Large intestine (tissue), 3 donors: ENCODE results near the gene MVD. TPM values are rescaled to one million over a fixed set of nuclear protein-coding genes. Genes with fewer than 3 reads are reported as not detected.
"Not testable (repeated sequence)": the region's sequence is repeated elsewhere in the genome, so short reads cannot be mapped to it uniquely, and the experiment has no call there.

Experiments
- DNase-seq, 2 donors: peaks; one replicate each; pipeline versions ENCODE4 v3.0.0 to v3.0.0-alpha.2; 2013
- H3K27ac ChIP-seq: one replicate; pipeline ENCODE4 v1.5.1; 2013; ENCODE audit warnings: low read length
- H3K27me3 ChIP-seq: 2 replicates; pipeline ENCODE4 v1.6.1; 2013; ENCODE audit warnings: low read length; ENCODE audit not compliant: control insufficient read depth, insufficient read depth
- H3K36me3 ChIP-seq: 2 replicates; pipeline ENCODE4 v1.6.1; 2013; ENCODE audit warnings: low read length; ENCODE audit not compliant: control insufficient read depth, insufficient read depth
- H3K4me1 ChIP-seq: one replicate; pipeline ENCODE4 v1.6.1; 2013; ENCODE audit warnings: low read length; ENCODE audit not compliant: control insufficient read depth, insufficient read depth
- H3K4me3 ChIP-seq: one replicate; pipeline ENCODE4 v1.5.1; 2013; ENCODE audit warnings: low read length
- H3K9me3 ChIP-seq: one replicate; pipeline ENCODE4 v1.6.1; 2013; ENCODE audit warnings: mild to moderate bottlenecking, low read depth, low read length, moderate library complexity; ENCODE audit not compliant: control insufficient read depth
- WGBS: methylation state at CpG from one replicate; pipeline ENCODE4 v1.1.5; 2013; ENCODE audit warnings: low lambda C conversion rate; ENCODE audit not compliant: insufficient coverage; 5-methylcytosine and 5-hydroxymethylcytosine counted together
- polyA plus RNA-seq: library from polyadenylated mRNA; unstranded; fragments of 120-200 nt; gene quantifications from one replicate; pipeline ENCODE4 v1.2.1, GENCODE V29; 2013

The MVD gene
- polyA plus RNA-seq, 1 donor, result 41.0 TPM

DNA sequence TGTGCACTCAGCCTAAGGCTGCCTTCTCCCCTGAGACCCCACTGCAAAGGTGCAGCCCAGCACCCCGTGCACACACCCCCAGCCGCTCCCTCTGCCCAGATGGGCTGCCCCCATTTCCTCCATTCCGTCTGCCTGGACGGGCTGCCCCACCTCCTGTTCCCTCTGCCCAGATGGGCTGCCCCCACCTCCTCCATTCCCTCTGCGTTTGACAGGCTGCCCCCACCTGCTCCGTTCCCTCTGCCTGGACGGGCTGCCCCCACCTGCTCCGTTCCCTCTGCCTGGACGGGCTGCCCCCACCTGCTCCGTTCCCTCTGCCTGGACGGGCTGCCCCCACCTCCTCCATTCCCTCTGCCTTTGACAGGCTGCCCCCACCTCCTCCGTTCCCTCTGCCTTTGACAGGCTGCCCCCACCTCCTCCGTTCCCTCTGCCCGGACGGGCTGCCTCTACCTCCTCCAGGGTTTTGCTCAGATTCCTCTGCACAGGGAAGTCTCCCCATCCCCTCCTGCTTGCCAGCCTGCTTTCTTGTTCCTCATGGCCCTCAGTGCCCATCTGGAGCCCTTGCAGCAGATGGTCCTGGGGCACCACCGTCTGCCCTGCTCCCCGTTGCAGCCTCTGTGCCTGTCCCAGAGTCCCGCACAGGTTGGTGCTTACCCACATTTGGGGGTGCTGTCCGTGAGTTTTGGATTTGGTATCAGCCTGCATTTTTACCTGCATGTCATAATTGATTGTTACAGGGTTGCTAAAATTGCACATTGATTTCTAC is 47.9 kb downstream of the MVD start:
- DNase-seq, result no peak
- H3K27ac ChIP-seq, result no peak overlapping the region
- WGBS, result no CpG with 5 or more reads among the region's 19 CpGs

DNA sequence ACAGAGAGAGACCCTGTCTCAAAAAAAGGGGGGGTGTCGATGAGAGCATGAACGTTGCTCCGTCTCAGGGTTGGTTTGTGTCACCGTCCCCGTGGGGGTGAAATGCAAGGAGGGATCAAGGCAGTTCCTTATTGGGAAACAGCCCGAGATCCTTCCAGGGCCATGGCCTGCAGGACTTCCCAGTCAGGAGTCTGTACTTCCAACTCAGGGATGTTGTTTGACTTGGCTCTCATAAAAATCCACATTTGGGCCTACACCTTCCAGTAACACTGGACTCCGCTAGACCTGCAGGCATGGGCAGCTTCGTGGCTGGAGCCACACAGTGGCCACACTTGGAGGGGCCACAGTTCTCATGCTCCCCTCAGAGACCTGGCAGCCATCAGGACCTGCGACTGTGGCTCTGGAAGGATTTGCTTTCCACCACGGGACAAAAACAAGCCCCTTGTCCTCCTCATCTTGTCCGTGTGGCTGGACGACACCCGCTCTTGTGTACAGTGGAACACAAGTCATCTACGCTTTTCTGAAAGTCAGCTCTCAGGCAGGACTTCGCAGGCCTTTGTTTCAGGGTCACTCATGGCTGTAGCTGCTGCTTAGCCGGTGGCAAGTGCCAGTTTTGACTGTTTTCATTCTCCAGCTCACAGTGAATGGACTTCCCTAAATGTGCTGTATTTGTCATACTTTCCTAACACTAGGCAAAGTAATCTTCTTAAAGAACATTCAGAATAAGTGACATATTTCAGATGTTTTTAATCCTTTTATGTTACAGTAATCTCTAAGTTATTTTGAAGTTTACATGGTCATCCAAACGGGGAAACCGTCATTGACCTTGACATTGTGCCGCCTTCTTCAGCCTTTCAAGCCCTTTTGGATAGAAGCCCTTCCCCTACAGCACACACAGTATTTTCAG is 48.7 kb downstream of the MVD start:
- Histone ChIP-seq H3K4me3 (no peak overlapping the region), H3K9me3 (no peaks in the 10 kb centered on the region), H3K27me3 (no peaks in the 10 kb centered on the region), H3K4me1 (peaks cover 35% of the 10 kb centered on the region), H3K36me3 (peaks cover 55% of the 10 kb centered on the region), H3K27ac (no peak overlapping the region)
- DNase-seq, result no peak
- WGBS, result 80% methylated on average over 1 of the region's 19 CpGs

More for the DNA sequence above, 47.9 kb downstream of the MVD start:
- peaks cover 51% of the 10 kb centered on the region for H3K36me3 ChIP-seq
- H3K27me3 ChIP-seq, result no peaks in the 10 kb centered on the region
- peaks cover 35% of the 10 kb centered on the region for H3K4me1 ChIP-seq
- H3K4me3 ChIP-seq, result no peak overlapping the region
- no peaks in the 10 kb centered on the region for H3K9me3 ChIP-seq

- no peaks in the 10 kb centered on the region for H3K27me3 ChIP-seq
- H3K4me3 ChIP-seq, result no peak overlapping the region
- H3K36me3 ChIP-seq, result peaks cover 54% of the 10 kb centered on the region
- H3K9me3 ChIP-seq, result no peaks in the 10 kb centered on the region
- no peak for DNase-seq
- peaks cover 28% of the 10 kb centered on the region for H3K4me1 ChIP-seq
- H3K27ac ChIP-seq, result no peak overlapping the region
- WGBS, result 86% methylated on average over 1 of the region's 10 CpGs
Measured at GRCh38 chr16:88613293-88613692, 49.6 kb downstream of the MVD start.

DNA sequence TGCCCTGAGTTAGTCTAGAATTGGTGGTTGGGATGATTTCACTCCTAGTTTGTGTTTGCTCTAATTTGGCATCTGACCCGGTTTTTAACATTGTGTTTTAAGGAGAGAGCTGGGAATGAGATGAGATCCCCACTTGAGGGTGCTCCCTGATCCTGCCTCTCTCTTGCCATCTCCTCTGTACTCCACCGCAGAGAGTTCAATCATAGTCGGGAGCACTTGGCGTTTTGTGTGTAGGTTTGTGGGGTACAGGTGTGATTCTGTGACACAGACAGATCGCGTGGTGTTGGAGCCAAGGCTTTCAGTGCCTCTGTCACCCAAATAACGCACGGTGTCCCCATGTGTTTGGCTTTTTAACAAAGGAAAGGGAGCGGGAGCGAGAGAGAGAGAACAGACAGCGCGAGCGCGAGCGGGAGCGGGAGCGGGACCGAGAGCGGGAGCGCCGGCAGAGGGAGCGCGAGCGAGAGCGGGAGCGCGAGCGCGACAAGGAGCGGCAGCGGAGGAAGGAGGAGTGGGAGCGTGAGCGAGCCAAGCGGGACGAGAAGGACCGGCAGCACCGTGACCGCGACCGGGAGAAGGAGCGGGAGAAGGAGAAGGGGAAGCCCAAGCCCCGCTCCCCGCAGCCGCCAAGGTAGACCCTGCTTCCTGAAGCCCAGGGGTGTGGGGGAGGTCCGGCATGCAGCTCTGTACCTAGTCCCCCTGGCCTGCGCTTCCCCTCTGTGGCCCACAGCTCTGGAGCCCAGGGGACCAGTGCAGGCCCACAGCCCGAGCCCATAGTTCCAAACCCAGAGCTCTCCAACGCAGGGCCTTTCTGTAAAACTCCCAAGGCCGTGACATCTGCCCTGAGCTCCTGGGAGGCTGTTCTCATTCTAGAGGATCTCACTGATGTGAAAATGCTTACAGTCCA is 51.7 kb downstream of the MVD start:
- 72% methylated on average over 26 of the region's 49 CpGs for WGBS
- peaks cover 63% of the 10 kb centered on the region for H3K36me3 ChIP-seq

GRCh38 chr16:88610080-88610479 is 52.8 kb downstream of the MVD start:
- Histone ChIP-seq H3K36me3 (peaks cover 67% of the 10 kb centered on the region), H3K4me3 (no peak overlapping the region), H3K4me1 (no peaks in the 10 kb centered on the region), H3K27me3 (no peaks in the 10 kb centered on the region), H3K9me3 (no peaks in the 10 kb centered on the region), H3K27ac (no peak overlapping the region)
- no peak for DNase-seq
- no CpG with 5 or more reads among the region's 6 CpGs for WGBS

More for the DNA sequence above, 51.7 kb downstream of the MVD start:
- no peak for DNase-seq
- no peaks in the 10 kb centered on the region for H3K27me3 ChIP-seq
- H3K4me1 ChIP-seq, result peaks cover 9% of the 10 kb centered on the region
- H3K9me3 ChIP-seq, result no peaks in the 10 kb centered on the region
- no peak overlapping the region for H3K27ac ChIP-seq
- H3K4me3 ChIP-seq, result no peak overlapping the region

GRCh38 chr16:88609426-88609825 is 53.5 kb downstream of the MVD start:
- no CpG with 5 or more reads among the region's 8 CpGs for WGBS
- H3K27me3 ChIP-seq, H3K4me3 ChIP-seq, DNase-seq, H3K9me3 ChIP-seq, H3K27ac ChIP-seq, H3K4me1 ChIP-seq: not testable (repeated sequence)
- peaks cover 72% of the 10 kb centered on the region for H3K36me3 ChIP-seq

- Histone ChIP-seq H3K9me3 (no peaks in the 10 kb centered on the region), H3K4me3 (no peak overlapping the region), H3K27me3 (no peaks in the 10 kb centered on the region), H3K4me1 (no peaks in the 10 kb centered on the region), H3K36me3 (peaks cover 64% of the 10 kb centered on the region), H3K27ac (no peak overlapping the region)
- WGBS, result 90% methylated on average over 2 of the region's 6 CpGs
- DNase-seq, result no peak
Measured at GRCh38 chr16:88608076-88608475, 54.8 kb downstream of the MVD start.

GRCh38 chr16:88606148-88606757 is 56.6 kb downstream of the MVD start:
- no peaks in the 10 kb centered on the region for H3K4me1 ChIP-seq
- peaks cover 61% of the 10 kb centered on the region for H3K36me3 ChIP-seq
- no peaks in the 10 kb centered on the region for H3K27me3 ChIP-seq
- DNase-seq, result no peak
- no peak overlapping the region for H3K4me3 ChIP-seq
- no peak overlapping the region for H3K27ac ChIP-seq
- H3K9me3 ChIP-seq, result no peaks in the 10 kb centered on the region
- WGBS, result no CpG with 5 or more reads among the region's 17 CpGs

DNA sequence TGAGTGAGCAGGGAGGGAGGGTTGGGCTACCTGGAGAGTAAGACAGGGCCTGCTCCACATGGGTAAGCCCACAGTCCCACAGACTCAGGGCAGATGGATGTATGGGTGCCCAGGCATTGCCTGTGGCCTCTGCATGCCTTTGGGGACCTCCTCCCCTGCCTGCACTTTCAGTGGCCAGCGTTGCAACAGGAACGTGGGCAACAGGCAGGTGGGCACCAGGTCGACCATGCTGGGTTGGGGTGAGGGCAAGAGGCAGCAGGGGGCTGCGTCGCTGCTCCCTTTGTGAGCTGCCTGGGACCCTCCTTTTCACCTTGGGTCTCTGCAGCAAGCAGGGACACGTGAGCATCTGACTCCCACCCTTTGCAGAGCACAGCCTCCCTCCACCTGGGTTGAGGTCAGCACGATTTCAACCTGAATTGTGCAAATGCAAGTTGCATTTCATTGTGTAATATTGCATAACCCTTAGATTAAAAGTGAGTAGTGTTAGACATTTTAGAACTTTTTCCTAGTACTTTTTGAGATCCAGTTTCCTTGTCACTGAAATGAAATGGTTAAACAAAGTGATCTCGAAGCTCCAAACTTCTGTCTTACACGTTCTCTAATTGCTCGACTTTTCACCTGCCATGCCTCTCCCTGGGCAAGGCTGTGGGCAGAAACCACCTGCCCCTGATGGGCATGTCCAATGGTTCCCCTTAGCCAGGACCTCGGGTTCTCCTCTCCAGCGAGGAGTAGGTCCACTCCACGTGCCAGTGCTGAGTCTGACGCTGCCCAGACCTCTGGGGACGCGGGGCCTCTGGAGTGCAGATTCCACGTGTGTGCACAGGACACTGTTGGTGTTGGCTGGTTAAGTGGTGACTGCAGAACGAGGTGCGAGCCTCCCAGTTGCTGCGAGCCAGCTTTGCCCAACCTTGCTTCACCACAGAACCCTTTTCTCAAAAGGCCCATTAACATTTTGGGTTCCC is 57.4 kb downstream of the MVD start:
- no peaks in the 10 kb centered on the region for H3K27me3 ChIP-seq
- no peak overlapping the region for H3K27ac ChIP-seq
- 84% methylated on average over 3 of the region's 20 CpGs for WGBS
- H3K9me3 ChIP-seq, result no peaks in the 10 kb centered on the region
- no peaks in the 10 kb centered on the region for H3K4me1 ChIP-seq
- DNase-seq, result no peak
- H3K4me3 ChIP-seq, result no peak overlapping the region
- H3K36me3 ChIP-seq, result peaks cover 60% of the 10 kb centered on the region
